Lower leg skin (tissue), 3 donors: Measurements from ENCODE around the gene CERCAM.

Source experiments
- POLR2A ChIP-seq, 2 donors: fragments of 450-650 bp; IDR thresholded peaks; one replicate each; pipeline ENCODE4 v1.6.1; 2016 to 2017; ENCODE audit warnings: antibody characterized with exemption in 2 of 2, mild to moderate bottlenecking in 1 of 2, moderate library complexity in 1 of 2
- TF ChIP-seq, protein P1 (sequence below), 3 donors: fragments of 450-650 bp; IDR thresholded peaks; one replicate each; pipeline ENCODE4 v1.5.1; 2016; ENCODE audit warnings: antibody characterized with exemption in 3 of 3, mild to moderate bottlenecking in 3 of 3, moderate library complexity in 2 of 3

GRCh38 chr9:128459011-128459410 lies 38.4 kb downstream of the CERCAM start:
- TF ChIP-seq, protein P1, sequence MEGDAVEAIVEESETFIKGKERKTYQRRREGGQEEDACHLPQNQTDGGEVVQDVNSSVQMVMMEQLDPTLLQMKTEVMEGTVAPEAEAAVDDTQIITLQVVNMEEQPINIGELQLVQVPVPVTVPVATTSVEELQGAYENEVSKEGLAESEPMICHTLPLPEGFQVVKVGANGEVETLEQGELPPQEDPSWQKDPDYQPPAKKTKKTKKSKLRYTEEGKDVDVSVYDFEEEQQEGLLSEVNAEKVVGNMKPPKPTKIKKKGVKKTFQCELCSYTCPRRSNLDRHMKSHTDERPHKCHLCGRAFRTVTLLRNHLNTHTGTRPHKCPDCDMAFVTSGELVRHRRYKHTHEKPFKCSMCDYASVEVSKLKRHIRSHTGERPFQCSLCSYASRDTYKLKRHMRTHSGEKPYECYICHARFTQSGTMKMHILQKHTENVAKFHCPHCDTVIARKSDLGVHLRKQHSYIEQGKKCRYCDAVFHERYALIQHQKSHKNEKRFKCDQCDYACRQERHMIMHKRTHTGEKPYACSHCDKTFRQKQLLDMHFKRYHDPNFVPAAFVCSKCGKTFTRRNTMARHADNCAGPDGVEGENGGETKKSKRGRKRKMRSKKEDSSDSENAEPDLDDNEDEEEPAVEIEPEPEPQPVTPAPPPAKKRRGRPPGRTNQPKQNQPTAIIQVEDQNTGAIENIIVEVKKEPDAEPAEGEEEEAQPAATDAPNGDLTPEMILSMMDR (IDR thresholded peaks at IDR 0.05), result no peak
- no peak for TF ChIP-seq POLR2A (IDR thresholded peaks at IDR 0.05)
